ENCODE results near the gene TMEM256.

Gene TMEM256

GRCh38 chr17:7403977-7404736 is at the start of gene TMEM256:
Gene TMEM256 (minus strand): TSS chr17:7404097. CDS start chr17:7404084, 13 bp downstream.
- H3K79me2 ChIP-seq, result peaks cover 3% of the 10 kb centered on the region
- H3K27ac ChIP-seq, result peak within 1 kb of the TSS; percentile 72
- peak within 1 kb of the TSS; percentile 90 for H3K4me3 ChIP-seq (ENCODE audit: low read depth, low read length)
- H3K27me3 ChIP-seq (ENCODE audit: control insufficient read depth, insufficient read depth, low read length), result no peaks in the 10 kb centered on the region
- peak within 1 kb of the TSS; percentile 81 for H2AFZ ChIP-seq
- TF ChIP-seq CTCF (IDR thresholded peaks at IDR 0.05), result no peak
- no peaks in the 10 kb centered on the region for H3K9me3 ChIP-seq (ENCODE audit: control insufficient read depth, low read length)
- H3K4me1 ChIP-seq, result peaks cover 11% of the 10 kb centered on the region
- no peaks in the 10 kb centered on the region for H3K36me3 ChIP-seq (ENCODE audit: control insufficient read depth, insufficient read depth, low read length)
- peak within 1 kb of the TSS; percentile 87 for H3K4me2 ChIP-seq (ENCODE audit: low read length)
- peak within 1 kb of the TSS; percentile 11 for H3K9ac ChIP-seq

GRCh38 chr17:7448461-7448860 is 44.6 kb upstream of the TMEM256 start:
- no peak overlapping the region for H2AFZ ChIP-seq
- no peaks in the 10 kb centered on the region for H3K9me3 ChIP-seq (ENCODE audit: control insufficient read depth, low read length)
- H3K9ac ChIP-seq, result no peak overlapping the region
- no peak overlapping the region for H3K4me3 ChIP-seq (ENCODE audit: low read depth, low read length)
- no peaks in the 10 kb centered on the region for H3K79me2 ChIP-seq
- H3K4me2 ChIP-seq (ENCODE audit: low read length), result no peak overlapping the region
- H3K36me3 ChIP-seq (ENCODE audit: control insufficient read depth, insufficient read depth, low read length), result no peaks in the 10 kb centered on the region
- H3K27ac ChIP-seq, result no peak overlapping the region
- H3K27me3 ChIP-seq (ENCODE audit: control insufficient read depth, insufficient read depth, low read length), result no peaks in the 10 kb centered on the region
- H3K4me1 ChIP-seq, result peaks cover 12% of the 10 kb centered on the region
- TF ChIP-seq CTCF (IDR thresholded peaks at IDR 0.05), result no peak

- no peak for TF ChIP-seq CTCF (IDR thresholded peaks at IDR 0.05)
- Histone ChIP-seq H3K4me3 (ENCODE audit: low read depth, low read length) (peak overlapping the region; percentile 78), H2AFZ (peak overlapping the region; percentile 87), H3K9ac (no peak overlapping the region), H3K36me3 (ENCODE audit: control insufficient read depth, insufficient read depth, low read length) (no peaks in the 10 kb centered on the region), H3K4me1 (peaks cover 15% of the 10 kb centered on the region), H3K27me3 (ENCODE audit: control insufficient read depth, insufficient read depth, low read length) (no peaks in the 10 kb centered on the region), H3K27ac (peak overlapping the region; percentile 3), H3K79me2 (no peaks in the 10 kb centered on the region), H3K9me3 (ENCODE audit: control insufficient read depth, low read length) (no peaks in the 10 kb centered on the region), H3K4me2 (ENCODE audit: low read length) (peak overlapping the region; percentile 92)
These were observed 41.7 kb upstream of the TMEM256 start for GRCh38 chr17:7445619-7445968.

- no peaks in the 10 kb centered on the region for H3K79me2 ChIP-seq
- peak within 1 kb of the TSS; percentile 92 for H3K4me2 ChIP-seq (ENCODE audit: low read length)
- H3K9ac ChIP-seq, result no peak within 1 kb of the TSS
- peak within 1 kb of the TSS; percentile 3 for H3K27ac ChIP-seq
- no peaks in the 10 kb centered on the region for H3K36me3 ChIP-seq (ENCODE audit: control insufficient read depth, insufficient read depth, low read length)
- H3K27me3 ChIP-seq (ENCODE audit: control insufficient read depth, insufficient read depth, low read length), result no peaks in the 10 kb centered on the region
- no peaks in the 10 kb centered on the region for H3K9me3 ChIP-seq (ENCODE audit: control insufficient read depth, low read length)
- peak within 1 kb of the TSS; percentile 87 for H2AFZ ChIP-seq
- H3K4me1 ChIP-seq, result peaks cover 12% of the 10 kb centered on the region
- TF ChIP-seq CTCF (IDR thresholded peaks at IDR 0.05), result peak; percentile 17
- peak within 1 kb of the TSS; percentile 78 for H3K4me3 ChIP-seq (ENCODE audit: low read depth, low read length)
These were observed 41.1 kb upstream of the TMEM256 start, which contains the start of gene CHRNB1 for GRCh38 chr17:7444682-7445618. Gene CHRNB1 (plus strand): TSS chr17:7445061. CDS start chr17:7445128, 67 bp downstream.

Measured in parathyroid adenoma (tissue), 2 donors.